Measurements from ENCODE around the gene LSP1. TPM values are rescaled to one million over a fixed set of nuclear protein-coding genes. Genes with fewer than 3 reads are reported as not detected.

LSP1 gene
- total RNA-seq, 2 experiments from 2014 or later: 232 to 303 TPM

DNA sequence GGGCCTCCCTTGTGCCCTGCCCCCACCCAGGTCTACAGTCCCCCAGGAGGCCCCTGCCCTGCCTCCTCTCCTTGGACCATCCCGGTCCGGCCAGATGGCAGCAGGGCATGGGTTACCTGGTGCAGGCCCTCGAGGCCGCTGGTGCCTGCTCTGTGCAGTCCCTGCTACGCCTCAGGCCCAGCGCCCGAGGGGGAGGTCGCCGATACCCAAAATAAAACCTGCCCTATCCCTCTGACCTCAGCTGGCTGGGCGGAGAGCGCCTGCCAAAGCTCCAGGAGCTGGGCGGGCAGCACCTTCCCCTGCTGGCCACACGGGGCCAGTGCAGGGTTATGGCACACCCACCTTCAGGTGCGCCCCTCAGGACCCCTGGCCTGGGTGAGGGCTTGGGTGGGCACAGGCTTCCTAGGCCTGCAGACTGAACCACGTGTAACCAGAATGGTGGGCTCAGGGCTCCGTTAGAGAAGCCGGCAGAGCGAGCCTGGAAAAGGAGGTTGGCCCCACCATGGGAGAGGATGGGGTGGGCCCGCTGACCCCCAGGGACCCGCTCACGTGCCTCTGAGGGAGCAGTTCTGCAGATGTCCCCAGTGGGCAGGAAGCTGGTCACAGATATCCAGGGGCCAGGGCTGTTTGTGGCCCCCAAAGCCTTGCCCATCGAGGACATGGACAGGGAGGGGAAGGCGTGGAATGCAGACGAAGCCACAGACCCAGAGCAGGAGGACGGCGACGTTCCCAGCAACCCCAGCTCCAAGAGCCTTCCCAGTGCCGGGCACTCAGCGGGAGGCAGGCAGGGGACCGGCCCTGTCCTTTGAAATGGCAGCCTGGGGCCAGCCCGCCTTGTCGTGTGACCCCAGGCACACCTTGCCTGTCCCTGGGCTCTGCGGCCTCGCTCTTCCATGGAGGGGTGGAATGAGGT lies 64.9 kb downstream of the LSP1 start:
- TF ChIP-seq, protein P1, sequence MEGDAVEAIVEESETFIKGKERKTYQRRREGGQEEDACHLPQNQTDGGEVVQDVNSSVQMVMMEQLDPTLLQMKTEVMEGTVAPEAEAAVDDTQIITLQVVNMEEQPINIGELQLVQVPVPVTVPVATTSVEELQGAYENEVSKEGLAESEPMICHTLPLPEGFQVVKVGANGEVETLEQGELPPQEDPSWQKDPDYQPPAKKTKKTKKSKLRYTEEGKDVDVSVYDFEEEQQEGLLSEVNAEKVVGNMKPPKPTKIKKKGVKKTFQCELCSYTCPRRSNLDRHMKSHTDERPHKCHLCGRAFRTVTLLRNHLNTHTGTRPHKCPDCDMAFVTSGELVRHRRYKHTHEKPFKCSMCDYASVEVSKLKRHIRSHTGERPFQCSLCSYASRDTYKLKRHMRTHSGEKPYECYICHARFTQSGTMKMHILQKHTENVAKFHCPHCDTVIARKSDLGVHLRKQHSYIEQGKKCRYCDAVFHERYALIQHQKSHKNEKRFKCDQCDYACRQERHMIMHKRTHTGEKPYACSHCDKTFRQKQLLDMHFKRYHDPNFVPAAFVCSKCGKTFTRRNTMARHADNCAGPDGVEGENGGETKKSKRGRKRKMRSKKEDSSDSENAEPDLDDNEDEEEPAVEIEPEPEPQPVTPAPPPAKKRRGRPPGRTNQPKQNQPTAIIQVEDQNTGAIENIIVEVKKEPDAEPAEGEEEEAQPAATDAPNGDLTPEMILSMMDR (conservative IDR thresholded peaks at IDR 0.05; ENCODE audit: low read length): no peak; the same call in 1 of the 2 replicates
- TF ChIP-seq EZH2phosphoT487 (IDR thresholded peaks at IDR 0.05; ENCODE audit: borderline replicate concordance, low read depth, low read length): no peak
- Histone ChIP-seq H3K9me2 (ENCODE audit: insufficient read depth, low read length) (no peaks in the 10 kb centered on the region), H3K4me2 (ENCODE audit: low read length) (no peak overlapping the region), H3K9me3 (ENCODE audit: low read length) (no peaks in the 10 kb centered on the region), H3K4me3 (ENCODE audit: low read depth, low read length, poor library complexity, severe bottlenecking) (no peak overlapping the region), H3K4me1 (ENCODE audit: insufficient read depth, low read length, poor library complexity, severe bottlenecking) (no peaks in the 10 kb centered on the region), H3K79me2 (ENCODE audit: insufficient read depth, low read depth, low read length) (no peaks in the 10 kb centered on the region), H4K20me1 (ENCODE audit: insufficient read depth, low read length) (no peaks in the 10 kb centered on the region), H2AFZ (ENCODE audit: low read length) (no peak overlapping the region), H3K36me3 (ENCODE audit: insufficient read depth, low read length) (no peaks in the 10 kb centered on the region), H3K27ac (ENCODE audit: low read depth, low read length, poor library complexity, severe bottlenecking) (no peak overlapping the region)
- no peak for DNase-seq (ENCODE audit: low spot score)
- ChIA-PET CTCF (ENCODE audit: unreplicated experiment) (no interaction called here), POLR2A (no interaction called here)
- intact Hi-C loops (cut with micrococcal nuclease; ENCODE audit: unreplicated experiment): loop anchor here (1.0 to 5.0 kb wide), 2 partner anchors 35 to 80 kb away; no protein-coding TSS in a partner anchor
- BruUV-seq (replicated peaks): no TSS peak

DNA sequence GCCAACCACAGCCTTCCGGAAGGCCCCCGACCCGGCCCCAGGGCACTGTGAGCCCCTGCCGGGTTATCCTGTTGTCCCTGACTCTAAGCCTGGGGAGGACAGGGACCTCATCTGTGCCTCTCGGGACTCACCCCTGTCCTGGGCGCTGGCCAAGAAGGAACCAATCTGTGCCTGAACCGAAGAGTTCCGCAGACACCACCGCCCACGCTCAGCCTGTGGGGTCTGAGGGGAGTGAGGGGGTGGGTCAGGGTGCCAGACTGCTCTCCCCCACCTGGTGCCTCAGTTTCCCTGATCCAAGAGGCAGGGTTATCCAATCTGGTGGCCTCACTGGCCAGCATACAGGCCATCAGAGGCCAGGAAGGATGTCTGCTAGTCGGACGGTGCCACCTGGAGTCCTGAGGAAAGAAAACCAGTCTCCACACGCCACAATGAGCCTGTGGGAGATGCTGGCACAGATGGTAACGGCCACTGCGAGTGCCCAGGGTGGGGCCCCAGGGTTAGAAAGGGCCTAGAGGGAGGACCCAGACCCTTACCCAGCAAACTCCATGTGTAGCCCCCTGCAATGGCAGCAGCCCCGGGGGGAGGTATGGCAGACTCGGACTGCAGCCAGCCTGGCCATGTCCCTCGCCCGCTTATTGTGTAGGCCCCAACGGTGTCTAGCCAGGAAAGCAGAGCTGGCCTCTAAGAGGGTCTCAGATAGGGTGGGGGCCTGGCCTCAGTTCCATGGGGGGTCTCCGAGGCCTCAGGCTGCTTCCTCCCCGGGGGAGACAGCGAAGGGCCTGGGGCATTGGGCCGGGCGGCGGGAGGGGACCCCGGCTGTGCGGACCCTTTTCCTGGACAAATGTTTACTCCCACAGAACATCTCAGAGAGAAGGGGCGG lies 65.8 kb downstream of the LSP1 start:
- Histone ChIP-seq H3K9me2 (ENCODE audit: insufficient read depth, low read length) (no peaks in the 10 kb centered on the region), H3K4me2 (ENCODE audit: low read length) (no peak overlapping the region), H2AFZ (ENCODE audit: low read length) (no peak overlapping the region), H3K27ac (ENCODE audit: low read depth, low read length, poor library complexity, severe bottlenecking) (no peak overlapping the region), H3K4me1 (ENCODE audit: insufficient read depth, low read length, poor library complexity, severe bottlenecking) (no peaks in the 10 kb centered on the region), H3K36me3 (ENCODE audit: insufficient read depth, low read length) (no peaks in the 10 kb centered on the region), H3K9me3 (ENCODE audit: low read length) (no peaks in the 10 kb centered on the region), H4K20me1 (ENCODE audit: insufficient read depth, low read length) (no peaks in the 10 kb centered on the region), H3K4me3 (ENCODE audit: low read depth, low read length, poor library complexity, severe bottlenecking) (no peak overlapping the region), H3K79me2 (ENCODE audit: insufficient read depth, low read depth, low read length) (no peaks in the 10 kb centered on the region)
- DNase-seq (ENCODE audit: low spot score): no peak
- TF ChIP-seq EZH2phosphoT487 (IDR thresholded peaks at IDR 0.05; ENCODE audit: borderline replicate concordance, low read depth, low read length): no peak
- TF ChIP-seq, protein P1 (conservative IDR thresholded peaks at IDR 0.05; ENCODE audit: low read length): no peak
- BruUV-seq (replicated peaks): no TSS peak
- CTCF ChIA-PET (ENCODE audit: unreplicated experiment): no interaction called here
- POLR2A ChIA-PET: no interaction called here
- intact Hi-C loops (cut with micrococcal nuclease; ENCODE audit: unreplicated experiment): loop anchor here (1.0 to 5.0 kb wide), 2 partner anchors 36 to 81 kb away; no protein-coding TSS in a partner anchor
